ENCODE measurements around the gene PLD1. TPM values are rescaled to one million over a fixed set of nuclear protein-coding genes. Genes with fewer than 3 reads are reported as not detected.
A peak's percentile ranks its signal among the peaks of the same experiment; 100 is the strongest.

The PLD1 gene
- polyA plus RNA-seq, 4 donors, result 35.9 to 99.1 (median 72.1) TPM

GRCh38 chr3:171781711-171782127 is 28.6 kb downstream of the PLD1 start:
- no peak overlapping the region for H3K27ac ChIP-seq (ENCODE audit: low read depth in 1 of 3, low read length in 2 of 3)
- no peak for DNase-seq
- H3K4me3 ChIP-seq (ENCODE audit: low read depth in 1 of 3, low read length in 3 of 3), result no peak overlapping the region
- H3K9me3 ChIP-seq (ENCODE audit: control insufficient read depth in 2 of 2, insufficient read depth in 1 of 2, low read depth in 1 of 2, low read length in 1 of 2), result no peaks in the 10 kb centered on the region
- WGBS, 3 donors, result 77 to 87% (median 85%) methylated on average over 4 of the region's 4 CpGs
- H3K4me1 ChIP-seq (ENCODE audit: control insufficient read depth in 3 of 3, insufficient read depth in 2 of 3, low read depth in 1 of 3, low read length in 2 of 3), result peaks cover 0 to 7% (median 0%) of the 10 kb centered on the region in 3 donors
- no peaks in the 10 kb centered on the region for H3K36me3 ChIP-seq (ENCODE audit: control insufficient read depth in 3 of 3, insufficient read depth in 2 of 3, low read depth in 1 of 3, low read length in 3 of 3)
- no peaks in the 10 kb centered on the region for H3K27me3 ChIP-seq (ENCODE audit: control insufficient read depth in 3 of 3, insufficient read depth in 3 of 3, low read length in 3 of 3)
- no peak for FAIRE-seq

GRCh38 chr3:171778493-171778892 is 31.8 kb downstream of the PLD1 start:
- no peak overlapping the region for H3K27ac ChIP-seq (ENCODE audit: low read depth in 1 of 3, low read length in 2 of 3)
- 80 to 93% (median 81%) methylated on average over 5 of the region's 5 CpGs for WGBS, 3 donors
- H3K4me1 ChIP-seq (ENCODE audit: control insufficient read depth in 3 of 3, insufficient read depth in 2 of 3, low read depth in 1 of 3, low read length in 2 of 3), result peaks cover 0 to 7% (median 0%) of the 10 kb centered on the region in 3 donors
- FAIRE-seq, result no peak
- no peaks in the 10 kb centered on the region for H3K27me3 ChIP-seq (ENCODE audit: control insufficient read depth in 3 of 3, insufficient read depth in 3 of 3, low read length in 3 of 3)
- DNase-seq, result no peak
- no peaks in the 10 kb centered on the region for H3K36me3 ChIP-seq (ENCODE audit: control insufficient read depth in 3 of 3, insufficient read depth in 2 of 3, low read depth in 1 of 3, low read length in 3 of 3)
- no peaks in the 10 kb centered on the region for H3K9me3 ChIP-seq (ENCODE audit: control insufficient read depth in 2 of 2, insufficient read depth in 1 of 2, low read depth in 1 of 2, low read length in 1 of 2)
- H3K4me3 ChIP-seq (ENCODE audit: low read depth in 1 of 3, low read length in 3 of 3), result no peak overlapping the region

GRCh38 chr3:171777596-171777995 is 32.7 kb downstream of the PLD1 start:
- Histone ChIP-seq H3K27me3 (ENCODE audit: control insufficient read depth in 3 of 3, insufficient read depth in 3 of 3, low read length in 3 of 3) (no peaks in the 10 kb centered on the region), H3K9me3 (ENCODE audit: control insufficient read depth in 2 of 2, insufficient read depth in 1 of 2, low read depth in 1 of 2, low read length in 1 of 2) (no peaks in the 10 kb centered on the region), H3K36me3 (ENCODE audit: control insufficient read depth in 3 of 3, insufficient read depth in 2 of 3, low read depth in 1 of 3, low read length in 3 of 3) (no peaks in the 10 kb centered on the region), H3K4me1 (ENCODE audit: control insufficient read depth in 3 of 3, insufficient read depth in 2 of 3, low read depth in 1 of 3, low read length in 2 of 3) (peaks cover 0 to 7% (median 0%) of the 10 kb centered on the region in 3 donors), H3K4me3 (ENCODE audit: low read depth in 1 of 3, low read length in 3 of 3) (no peak overlapping the region), H3K27ac (ENCODE audit: low read depth in 1 of 3, low read length in 2 of 3) (peak overlapping the region in 1 of 3 donors; percentile 41)
- 72 to 76% (median 74%) methylated on average over 4 of the region's 4 CpGs for WGBS, 3 donors
- FAIRE-seq, result no peak
- no peak for DNase-seq

- peak overlapping the region in 1 of 3 donors; percentile 41 for H3K27ac ChIP-seq (ENCODE audit: low read depth in 1 of 3, low read length in 2 of 3)
- 70 to 74% (median 74%) methylated on average over 7 of the region's 7 CpGs for WGBS, 3 donors
These were observed 33.3 kb downstream of the PLD1 start for GRCh38 chr3:171776839-171777583.

GRCh38 chr3:171776411-171776810 is 33.9 kb downstream of the PLD1 start:
- FAIRE-seq (no peak), DNase-seq (no peak)
- Histone ChIP-seq H3K27me3 (ENCODE audit: control insufficient read depth in 3 of 3, insufficient read depth in 3 of 3, low read length in 3 of 3) (no peaks in the 10 kb centered on the region), H3K4me3 (ENCODE audit: low read depth in 1 of 3, low read length in 3 of 3) (no peak overlapping the region), H3K27ac (ENCODE audit: low read depth in 1 of 3, low read length in 2 of 3) (no peak overlapping the region), H3K9me3 (ENCODE audit: control insufficient read depth in 2 of 2, insufficient read depth in 1 of 2, low read depth in 1 of 2, low read length in 1 of 2) (no peaks in the 10 kb centered on the region), H3K4me1 (ENCODE audit: control insufficient read depth in 3 of 3, insufficient read depth in 2 of 3, low read depth in 1 of 3, low read length in 2 of 3) (peaks cover 0 to 11% (median 2%) of the 10 kb centered on the region in 3 donors), H3K36me3 (ENCODE audit: control insufficient read depth in 3 of 3, insufficient read depth in 2 of 3, low read depth in 1 of 3, low read length in 3 of 3) (no peaks in the 10 kb centered on the region)
- WGBS, 3 donors, result 44 to 78% (median 63%) methylated on average over 3 of the region's 3 CpGs

More at GRCh38 chr3:171776839-171777583, 33.3 kb downstream of the PLD1 start:
- FAIRE-seq, result no peak
- H3K9me3 ChIP-seq (ENCODE audit: control insufficient read depth in 2 of 2, insufficient read depth in 1 of 2, low read depth in 1 of 2, low read length in 1 of 2), result no peaks in the 10 kb centered on the region
- peaks cover 0 to 11% (median 2%) of the 10 kb centered on the region in 3 donors for H3K4me1 ChIP-seq (ENCODE audit: control insufficient read depth in 3 of 3, insufficient read depth in 2 of 3, low read depth in 1 of 3, low read length in 2 of 3)
- no peak for DNase-seq
- no peaks in the 10 kb centered on the region for H3K36me3 ChIP-seq (ENCODE audit: control insufficient read depth in 3 of 3, insufficient read depth in 2 of 3, low read depth in 1 of 3, low read length in 3 of 3)
- H3K27me3 ChIP-seq (ENCODE audit: control insufficient read depth in 3 of 3, insufficient read depth in 3 of 3, low read length in 3 of 3), result no peaks in the 10 kb centered on the region
- no peak overlapping the region for H3K4me3 ChIP-seq (ENCODE audit: low read depth in 1 of 3, low read length in 3 of 3)

- H3K9me3 ChIP-seq (ENCODE audit: control insufficient read depth in 2 of 2, insufficient read depth in 1 of 2, low read depth in 1 of 2, low read length in 1 of 2), result no peaks in the 10 kb centered on the region
- H3K4me1 ChIP-seq (ENCODE audit: control insufficient read depth in 3 of 3, insufficient read depth in 2 of 3, low read depth in 1 of 3, low read length in 2 of 3), result peaks cover 0 to 11% (median 2%) of the 10 kb centered on the region in 3 donors
- H3K27ac ChIP-seq (ENCODE audit: low read depth in 1 of 3, low read length in 2 of 3), result no peak overlapping the region
- 69 to 82% (median 76%) methylated on average over 8 of the region's 8 CpGs for WGBS, 3 donors
- no peaks in the 10 kb centered on the region for H3K27me3 ChIP-seq (ENCODE audit: control insufficient read depth in 3 of 3, insufficient read depth in 3 of 3, low read length in 3 of 3)
- FAIRE-seq, result no peak
- no peak for DNase-seq
- H3K4me3 ChIP-seq (ENCODE audit: low read depth in 1 of 3, low read length in 3 of 3), result no peak overlapping the region
- H3K36me3 ChIP-seq (ENCODE audit: control insufficient read depth in 3 of 3, insufficient read depth in 2 of 3, low read depth in 1 of 3, low read length in 3 of 3), result no peaks in the 10 kb centered on the region
These were observed 34.3 kb downstream of the PLD1 start for GRCh38 chr3:171775943-171776342.

GRCh38 chr3:171774521-171774920 is 35.8 kb downstream of the PLD1 start:
- DNase-seq (no peak), FAIRE-seq (no peak)
- 82 to 85% (median 84%) methylated on average over 6 of the region's 6 CpGs for WGBS, 3 donors
- Histone ChIP-seq H3K27me3 (ENCODE audit: control insufficient read depth in 3 of 3, insufficient read depth in 3 of 3, low read length in 3 of 3) (no peaks in the 10 kb centered on the region), H3K36me3 (ENCODE audit: control insufficient read depth in 3 of 3, insufficient read depth in 2 of 3, low read depth in 1 of 3, low read length in 3 of 3) (no peaks in the 10 kb centered on the region), H3K4me3 (ENCODE audit: low read depth in 1 of 3, low read length in 3 of 3) (no peak overlapping the region), H3K27ac (ENCODE audit: low read depth in 1 of 3, low read length in 2 of 3) (no peak overlapping the region), H3K4me1 (ENCODE audit: control insufficient read depth in 3 of 3, insufficient read depth in 2 of 3, low read depth in 1 of 3, low read length in 2 of 3) (peaks cover 0 to 11% (median 2%) of the 10 kb centered on the region in 3 donors), H3K9me3 (ENCODE audit: control insufficient read depth in 2 of 2, insufficient read depth in 1 of 2, low read depth in 1 of 2, low read length in 1 of 2) (no peaks in the 10 kb centered on the region)

- H3K9me3 ChIP-seq (ENCODE audit: control insufficient read depth in 2 of 2, insufficient read depth in 1 of 2, low read depth in 1 of 2, low read length in 1 of 2), result no peaks in the 10 kb centered on the region
- H3K4me1 ChIP-seq (ENCODE audit: control insufficient read depth in 3 of 3, insufficient read depth in 2 of 3, low read depth in 1 of 3, low read length in 2 of 3), result peaks cover 0 to 12% (median 10%) of the 10 kb centered on the region in 3 donors
- DNase-seq, result peak; percentile 75 to 83
- H3K4me3 ChIP-seq (ENCODE audit: low read depth in 1 of 3, low read length in 3 of 3), result no peak overlapping the region
- 1 to 8% (median 2%) methylated on average over 4 of the region's 4 CpGs for WGBS, 3 donors
- no peaks in the 10 kb centered on the region for H3K36me3 ChIP-seq (ENCODE audit: control insufficient read depth in 3 of 3, insufficient read depth in 2 of 3, low read depth in 1 of 3, low read length in 3 of 3)
- FAIRE-seq, result no peak
- H3K27ac ChIP-seq (ENCODE audit: low read depth in 1 of 3, low read length in 2 of 3), result peak overlapping the region in 1 of 3 donors; percentile 97
- no peaks in the 10 kb centered on the region for H3K27me3 ChIP-seq (ENCODE audit: control insufficient read depth in 3 of 3, insufficient read depth in 3 of 3, low read length in 3 of 3)
These were observed 37.7 kb downstream of the PLD1 start for GRCh38 chr3:171772427-171773056.

Data from small intestine (tissue), 7 donors.